ENCODE results near the gene SSC5D. TPM values are rescaled to one million over a fixed set of nuclear protein-coding genes. Genes with fewer than 3 reads are reported as not detected.
A peak's percentile ranks its signal among the peaks of the same experiment; 100 is the strongest.

SSC5D gene
- total RNA-seq, 1 experiment from 2014 or later, result 0.26 TPM

DNA sequence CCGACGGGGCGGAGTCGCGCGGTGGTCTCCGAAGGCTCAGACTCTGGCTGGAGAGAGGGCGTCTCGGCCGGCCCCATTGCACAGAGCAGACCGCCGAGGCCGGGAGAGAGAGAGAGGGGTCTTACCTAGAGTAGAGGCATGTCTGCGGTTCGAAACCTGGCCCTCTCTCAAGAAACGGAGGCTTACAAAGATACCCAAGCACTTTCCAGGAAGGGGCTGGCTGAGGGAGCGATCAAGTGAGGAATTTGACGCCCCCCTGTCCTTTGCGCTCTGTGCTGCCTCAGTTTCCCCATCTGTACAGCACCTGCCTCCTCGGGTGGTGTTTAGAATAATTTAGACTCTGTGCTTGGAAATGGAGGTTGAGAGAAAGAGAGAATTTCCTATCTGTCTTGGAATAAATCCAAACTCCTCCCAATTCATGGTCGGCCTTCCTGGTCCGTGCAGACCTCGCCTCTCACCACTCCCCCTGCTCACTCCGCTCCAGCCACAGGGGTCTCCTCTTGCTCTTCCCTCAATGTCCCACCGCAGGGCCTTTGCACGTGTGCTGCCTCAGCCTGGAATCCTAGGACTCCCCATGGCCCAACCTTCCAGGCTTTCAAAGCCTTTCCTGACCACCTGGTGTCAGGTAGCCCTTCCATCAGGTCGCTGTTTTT, 26.1 kb upstream of the SSC5D start:
- H3K4me3 Mint-ChIP-seq (ENCODE audit: low read depth, unreplicated experiment), result peak overlapping the region; percentile 84
- CTCF ChIA-PET, result interaction anchor here (0.7 to 1.0 kb wide), 4 partner anchors 14 to 314 kb away, joined by 3 to 5 read pairs (median 4); partner anchors contain the start of gene ZNF628
- H3K36me3 Mint-ChIP-seq (ENCODE audit: insufficient read depth, unreplicated experiment), result peaks cover 25% of the 10 kb centered on the region
- intact Hi-C loops (cut with micrococcal nuclease; ENCODE audit: unreplicated experiment), result no loop called here
- no TSS peak for BruUV-seq (replicated peaks)
- H3K4me1 Mint-ChIP-seq (ENCODE audit: low read depth, unreplicated experiment), result peaks cover 36% of the 10 kb centered on the region
- peak overlapping the region; percentile 90 for H3K27ac Mint-ChIP-seq (ENCODE audit: unreplicated experiment)
- TF ChIP-seq CTCF (IDR thresholded peaks at IDR 0.05; ENCODE audit: unreplicated experiment), result no peak
- DNase-seq, result no peak
- H3K27me3 Mint-ChIP-seq (ENCODE audit: unreplicated experiment), result peaks cover 60% of the 10 kb centered on the region
- no peaks in the 10 kb centered on the region for H3K9me3 Mint-ChIP-seq (ENCODE audit: low read depth, unreplicated experiment)

DNA sequence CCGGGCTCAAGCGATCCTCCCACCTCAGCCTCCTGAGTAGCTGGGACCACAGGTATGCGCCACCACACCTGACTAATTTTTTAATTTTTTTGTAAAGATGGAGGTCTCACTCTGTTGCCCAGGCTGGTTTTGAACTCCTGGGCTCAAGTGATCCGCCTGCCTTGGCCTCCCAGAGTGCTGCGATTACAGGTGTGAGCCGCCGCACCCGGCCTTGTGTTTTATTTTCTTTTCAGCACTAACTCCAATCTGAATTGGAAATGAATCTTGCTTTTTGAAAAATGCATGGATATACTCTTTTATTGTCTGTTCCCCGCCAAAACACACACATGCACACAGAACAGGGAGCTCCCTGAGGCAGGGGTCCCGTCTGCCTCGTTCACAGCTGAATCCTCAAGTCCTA, 25.5 kb upstream of the SSC5D start:
- intact Hi-C loops (cut with micrococcal nuclease; ENCODE audit: unreplicated experiment), result no loop called here
- peaks cover 42% of the 10 kb centered on the region for H3K4me1 Mint-ChIP-seq (ENCODE audit: low read depth, unreplicated experiment)

GRCh38 chr19:55463583-55464031, 24.6 kb upstream of the SSC5D start:
- Mint-ChIP-seq H3K4me3 (ENCODE audit: low read depth, unreplicated experiment) (no peak overlapping the region), H3K36me3 (ENCODE audit: insufficient read depth, unreplicated experiment) (peaks cover 30% of the 10 kb centered on the region), H3K27me3 (ENCODE audit: unreplicated experiment) (peaks cover 69% of the 10 kb centered on the region), H3K9me3 (ENCODE audit: low read depth, unreplicated experiment) (no peaks in the 10 kb centered on the region), H3K4me1 (ENCODE audit: low read depth, unreplicated experiment) (peaks cover 48% of the 10 kb centered on the region), H3K27ac (ENCODE audit: unreplicated experiment) (no peak overlapping the region)
- TF ChIP-seq CTCF (IDR thresholded peaks at IDR 0.05; ENCODE audit: unreplicated experiment), result no peak
- DNase-seq, result no peak
- intact Hi-C loops (cut with micrococcal nuclease; ENCODE audit: unreplicated experiment), result no loop called here
- CTCF ChIA-PET, result no interaction called here
- no TSS peak for BruUV-seq (replicated peaks)

More for the DNA sequence above, 25.5 kb upstream of the SSC5D start:
- peaks cover 25% of the 10 kb centered on the region for H3K36me3 Mint-ChIP-seq (ENCODE audit: insufficient read depth, unreplicated experiment)
- peak overlapping the region; percentile 84 for H3K4me3 Mint-ChIP-seq (ENCODE audit: low read depth, unreplicated experiment)
- H3K9me3 Mint-ChIP-seq (ENCODE audit: low read depth, unreplicated experiment), result no peaks in the 10 kb centered on the region
- no TSS peak for BruUV-seq (replicated peaks)
- CTCF ChIA-PET, result no interaction called here
- H3K27ac Mint-ChIP-seq (ENCODE audit: unreplicated experiment), result peak overlapping the region; percentile 90
- peaks cover 67% of the 10 kb centered on the region for H3K27me3 Mint-ChIP-seq (ENCODE audit: unreplicated experiment)
- DNase-seq, result no peak
- no peak for TF ChIP-seq CTCF (IDR thresholded peaks at IDR 0.05; ENCODE audit: unreplicated experiment)

- Mint-ChIP-seq H3K4me3 (ENCODE audit: low read depth, unreplicated experiment) (no peak overlapping the region), H3K4me1 (ENCODE audit: low read depth, unreplicated experiment) (peaks cover 48% of the 10 kb centered on the region), H3K27me3 (ENCODE audit: unreplicated experiment) (peaks cover 69% of the 10 kb centered on the region), H3K27ac (ENCODE audit: unreplicated experiment) (no peak overlapping the region), H3K9me3 (ENCODE audit: low read depth, unreplicated experiment) (no peaks in the 10 kb centered on the region), H3K36me3 (ENCODE audit: insufficient read depth, unreplicated experiment) (peaks cover 30% of the 10 kb centered on the region)
- CTCF ChIA-PET, result no interaction called here
- intact Hi-C loops (cut with micrococcal nuclease; ENCODE audit: unreplicated experiment), result no loop called here
- TF ChIP-seq CTCF (IDR thresholded peaks at IDR 0.05; ENCODE audit: unreplicated experiment), result no peak
- DNase-seq, result no peak
- BruUV-seq (replicated peaks), result no TSS peak
These were observed 24.1 kb upstream of the SSC5D start for GRCh38 chr19:55464039-55464661.

Measured in Calu3 (cell line).